ENCODE results near the gene SLCO2A1. TPM values are rescaled to one million over a fixed set of nuclear protein-coding genes. Genes with fewer than 3 reads are reported as not detected.

SLCO2A1 gene
- polyA plus RNA-seq, 1 experiment = 5.4 TPM

DNA sequence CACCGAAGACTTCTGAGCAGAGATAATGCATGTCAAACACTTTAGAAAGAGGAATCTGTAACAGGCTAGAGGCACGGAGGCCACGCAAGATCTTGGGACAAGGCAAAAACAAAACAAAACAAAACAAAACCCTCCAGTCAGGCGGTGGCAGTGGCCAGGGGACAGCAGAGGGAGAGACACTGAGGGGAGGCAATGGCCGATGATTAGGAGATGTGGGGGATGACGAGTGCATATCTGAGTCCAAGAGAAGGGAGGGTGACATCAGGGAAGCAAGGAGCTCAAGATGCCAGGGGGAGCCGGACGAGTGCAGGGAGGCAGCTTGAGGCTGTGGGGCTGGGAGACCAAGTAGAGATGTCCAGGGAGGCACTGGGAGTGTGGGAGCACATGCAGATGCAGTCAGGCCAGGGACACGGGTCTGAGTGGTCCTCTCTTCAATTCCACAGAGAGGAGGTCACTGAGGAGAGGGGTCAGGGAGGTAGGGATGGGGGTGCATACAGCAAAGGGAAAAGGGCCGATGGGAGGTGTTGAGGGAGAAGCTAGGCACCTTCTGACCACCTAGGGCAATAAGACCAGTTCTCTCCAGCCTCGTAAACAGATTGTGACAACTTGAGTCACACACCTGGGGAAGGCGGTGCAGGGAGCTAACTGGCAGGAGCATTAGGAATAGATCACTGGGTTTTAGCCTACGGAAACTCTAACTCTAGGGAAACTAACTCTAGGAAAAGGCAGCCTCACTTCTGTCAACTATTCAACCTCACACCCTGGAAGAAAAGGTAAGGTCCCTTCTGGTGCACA, 29.6 kb downstream of the SLCO2A1 start:
- DNase-seq (ENCODE audit: low read depth) = no peak
- CTCF ChIA-PET = interaction anchor here (0.9 to 1.7 kb wide), 3 partner anchors 37 to 198 kb away, joined by 3 to 4 read pairs (median 4); no protein-coding TSS in a partner anchor
- Histone ChIP-seq H3K36me3 (ENCODE audit: control insufficient read depth, insufficient read depth, low read length) (no peaks in the 10 kb centered on the region), H3K4me3 (ENCODE audit: low read depth, low read length) (no peak overlapping the region), H3K27me3 (ENCODE audit: control insufficient read depth, insufficient read depth, low read length) (no peaks in the 10 kb centered on the region)
- POLR2A ChIA-PET = no interaction called here
- TF ChIP-seq, protein P1, sequence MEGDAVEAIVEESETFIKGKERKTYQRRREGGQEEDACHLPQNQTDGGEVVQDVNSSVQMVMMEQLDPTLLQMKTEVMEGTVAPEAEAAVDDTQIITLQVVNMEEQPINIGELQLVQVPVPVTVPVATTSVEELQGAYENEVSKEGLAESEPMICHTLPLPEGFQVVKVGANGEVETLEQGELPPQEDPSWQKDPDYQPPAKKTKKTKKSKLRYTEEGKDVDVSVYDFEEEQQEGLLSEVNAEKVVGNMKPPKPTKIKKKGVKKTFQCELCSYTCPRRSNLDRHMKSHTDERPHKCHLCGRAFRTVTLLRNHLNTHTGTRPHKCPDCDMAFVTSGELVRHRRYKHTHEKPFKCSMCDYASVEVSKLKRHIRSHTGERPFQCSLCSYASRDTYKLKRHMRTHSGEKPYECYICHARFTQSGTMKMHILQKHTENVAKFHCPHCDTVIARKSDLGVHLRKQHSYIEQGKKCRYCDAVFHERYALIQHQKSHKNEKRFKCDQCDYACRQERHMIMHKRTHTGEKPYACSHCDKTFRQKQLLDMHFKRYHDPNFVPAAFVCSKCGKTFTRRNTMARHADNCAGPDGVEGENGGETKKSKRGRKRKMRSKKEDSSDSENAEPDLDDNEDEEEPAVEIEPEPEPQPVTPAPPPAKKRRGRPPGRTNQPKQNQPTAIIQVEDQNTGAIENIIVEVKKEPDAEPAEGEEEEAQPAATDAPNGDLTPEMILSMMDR (IDR thresholded peaks at IDR 0.05; ENCODE audit: insufficient read depth, low read depth, low read length) = no peak

DNA sequence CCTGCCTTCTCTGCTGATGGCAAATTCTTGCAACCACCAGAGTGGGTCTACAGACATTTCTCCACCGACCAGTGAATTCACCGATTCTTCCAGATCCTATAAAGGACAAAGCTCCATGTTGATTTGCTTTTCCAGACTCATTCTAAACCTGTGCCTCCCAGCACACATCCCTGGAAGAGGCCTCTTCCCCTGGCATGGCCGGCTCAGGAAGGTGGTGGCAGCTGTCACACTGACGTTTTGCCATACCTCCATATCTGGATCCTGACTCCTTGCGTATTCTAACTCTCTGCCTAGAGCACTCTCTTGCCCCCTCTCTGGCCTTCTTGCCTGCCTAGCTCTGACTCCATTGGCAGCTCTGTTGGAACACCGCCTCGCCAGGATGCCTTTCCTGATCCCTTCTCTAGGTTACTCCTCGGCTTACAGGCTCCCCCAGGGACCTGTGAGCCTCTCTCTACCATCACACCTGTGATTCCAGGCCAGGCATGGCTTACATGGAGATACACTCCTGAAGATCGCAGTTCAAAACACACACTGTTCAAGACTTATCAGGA, 31.0 kb downstream of the SLCO2A1 start:
- CTCF ChIA-PET = interaction anchor here (1.5 kb wide), 1 partner anchor 61 kb away, joined by 4 read pairs; no protein-coding TSS in a partner anchor

DNA sequence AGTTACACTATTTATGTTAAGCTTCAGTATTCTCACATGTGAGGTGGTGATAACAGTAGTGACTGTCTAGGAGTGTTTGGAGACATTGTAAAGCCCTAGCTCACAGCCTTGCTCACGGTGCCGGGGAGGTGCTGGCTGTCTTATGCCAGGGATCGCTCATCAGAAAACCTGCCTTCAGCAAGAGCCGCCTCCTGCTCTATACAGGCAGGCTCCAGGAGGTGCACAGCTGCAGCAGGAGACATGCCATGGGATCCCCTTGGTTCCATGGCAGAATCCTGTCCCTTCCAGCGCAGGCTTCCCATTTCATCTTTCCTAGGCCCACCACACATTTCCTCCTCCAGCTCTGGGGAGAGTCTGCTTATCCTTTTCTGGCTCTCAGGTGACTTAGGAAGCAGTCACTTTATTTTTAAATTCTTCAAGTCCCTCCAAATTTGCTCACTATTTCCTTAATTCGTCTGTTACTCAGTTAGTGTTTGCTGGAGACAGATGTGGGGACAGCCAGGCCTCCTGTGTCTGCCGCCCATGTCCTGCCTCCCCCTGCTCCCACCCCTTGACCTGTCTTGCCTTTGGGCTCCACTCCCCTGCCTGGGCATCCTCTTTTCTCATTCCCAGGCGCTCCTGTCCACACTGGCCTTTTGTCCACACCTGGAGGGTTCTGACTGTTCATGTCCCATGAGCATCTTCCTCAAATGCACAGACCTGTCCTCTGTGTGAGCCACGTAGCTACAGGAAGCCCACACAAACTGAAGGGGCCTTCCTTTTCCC, 31.7 kb downstream of the SLCO2A1 start:
- TF ChIP-seq, protein P1 (IDR thresholded peaks at IDR 0.05; ENCODE audit: insufficient read depth, low read depth, low read length) = no peak
- H3K27me3 ChIP-seq (ENCODE audit: control insufficient read depth, insufficient read depth, low read length) = no peaks in the 10 kb centered on the region
- H3K36me3 ChIP-seq (ENCODE audit: control insufficient read depth, insufficient read depth, low read length) = no peaks in the 10 kb centered on the region
- ChIA-PET POLR2A (no interaction called here), CTCF (no interaction called here)
- DNase-seq (ENCODE audit: low read depth) = no peak
- H3K4me3 ChIP-seq (ENCODE audit: low read depth, low read length) = no peak overlapping the region

More for the DNA sequence above, 31.0 kb downstream of the SLCO2A1 start:
- Histone ChIP-seq H3K27me3 (ENCODE audit: control insufficient read depth, insufficient read depth, low read length) (no peaks in the 10 kb centered on the region), H3K36me3 (ENCODE audit: control insufficient read depth, insufficient read depth, low read length) (no peaks in the 10 kb centered on the region), H3K4me3 (ENCODE audit: low read depth, low read length) (no peak overlapping the region)
- POLR2A ChIA-PET = no interaction called here
- TF ChIP-seq, protein P1 (IDR thresholded peaks at IDR 0.05; ENCODE audit: insufficient read depth, low read depth, low read length) = no peak
- DNase-seq (ENCODE audit: low read depth) = no peak

DNA sequence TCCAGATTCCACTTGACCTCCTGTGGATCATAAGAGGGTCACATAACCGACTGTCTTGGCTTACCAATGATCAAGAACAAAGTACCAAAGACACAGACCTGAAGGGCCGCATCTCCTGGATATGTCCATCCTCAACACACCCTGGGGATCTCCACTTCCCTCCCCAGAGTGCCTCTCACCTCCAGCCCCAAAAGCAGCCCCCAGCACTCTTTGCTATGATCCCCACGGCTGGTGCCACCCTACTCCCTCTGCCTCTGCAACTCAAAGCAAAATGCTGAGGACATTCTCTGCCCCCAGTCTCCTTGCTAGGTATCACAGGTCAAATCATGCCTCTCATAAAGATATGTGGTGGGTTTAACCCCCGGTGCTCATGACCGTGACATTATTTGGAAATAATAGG, 32.7 kb downstream of the SLCO2A1 start:
- ChIA-PET POLR2A (no interaction called here), CTCF (interaction anchor here (0.5 to 0.6 kb wide), 2 partner anchors 107 to 228 kb away, joined by 3 to 4 read pairs; no protein-coding TSS in a partner anchor)
- Histone ChIP-seq H3K4me3 (ENCODE audit: low read depth, low read length) (no peak overlapping the region), H3K27me3 (ENCODE audit: control insufficient read depth, insufficient read depth, low read length) (no peaks in the 10 kb centered on the region), H3K36me3 (ENCODE audit: control insufficient read depth, insufficient read depth, low read length) (no peaks in the 10 kb centered on the region)
- TF ChIP-seq, protein P1 (IDR thresholded peaks at IDR 0.05; ENCODE audit: insufficient read depth, low read depth, low read length) = no peak
- no peak for DNase-seq (ENCODE audit: low read depth)

DNA sequence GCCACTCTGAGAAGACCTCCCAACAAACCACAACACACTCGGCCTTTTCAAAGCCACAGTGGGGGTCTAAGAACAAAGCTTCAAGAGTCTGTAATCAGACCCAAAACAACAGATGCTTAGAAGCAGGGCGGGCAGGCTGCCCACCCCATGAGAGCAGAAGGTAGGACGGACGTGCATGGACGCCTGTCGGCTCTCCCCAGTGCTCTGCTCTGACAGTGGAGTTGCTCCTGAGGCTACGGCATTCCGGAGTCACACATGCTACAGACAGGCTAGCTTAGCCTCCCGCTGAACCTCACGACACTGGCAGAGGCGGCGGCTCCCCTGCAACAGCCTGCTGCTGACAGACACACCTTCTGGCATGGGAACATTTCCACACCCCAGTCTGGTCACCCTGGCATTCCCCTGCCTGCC, 33.5 kb downstream of the SLCO2A1 start:
- TF ChIP-seq, protein P1 (IDR thresholded peaks at IDR 0.05; ENCODE audit: insufficient read depth, low read depth, low read length) = no peak
- DNase-seq (ENCODE audit: low read depth) = no peak
- Histone ChIP-seq H3K36me3 (ENCODE audit: control insufficient read depth, insufficient read depth, low read length) (no peaks in the 10 kb centered on the region), H3K4me3 (ENCODE audit: low read depth, low read length) (no peak overlapping the region), H3K27me3 (ENCODE audit: control insufficient read depth, insufficient read depth, low read length) (no peaks in the 10 kb centered on the region)
- ChIA-PET POLR2A (no interaction called here), CTCF (interaction anchor here (0.5 kb wide), 1 partner anchor 228 kb away, joined by 3 read pairs; no protein-coding TSS in a partner anchor)
